GM10847 (cell line): Measurements from ENCODE around the gene MYOG.

Experiments
- POLR2A ChIP-seq: IDR thresholded peaks from 2 replicates; pipeline ENCODE4 v1.6.1; 2011; ENCODE audit not compliant: insufficient read length; ENCODE audit errors: extremely low read depth

The MYOG gene

DNA sequence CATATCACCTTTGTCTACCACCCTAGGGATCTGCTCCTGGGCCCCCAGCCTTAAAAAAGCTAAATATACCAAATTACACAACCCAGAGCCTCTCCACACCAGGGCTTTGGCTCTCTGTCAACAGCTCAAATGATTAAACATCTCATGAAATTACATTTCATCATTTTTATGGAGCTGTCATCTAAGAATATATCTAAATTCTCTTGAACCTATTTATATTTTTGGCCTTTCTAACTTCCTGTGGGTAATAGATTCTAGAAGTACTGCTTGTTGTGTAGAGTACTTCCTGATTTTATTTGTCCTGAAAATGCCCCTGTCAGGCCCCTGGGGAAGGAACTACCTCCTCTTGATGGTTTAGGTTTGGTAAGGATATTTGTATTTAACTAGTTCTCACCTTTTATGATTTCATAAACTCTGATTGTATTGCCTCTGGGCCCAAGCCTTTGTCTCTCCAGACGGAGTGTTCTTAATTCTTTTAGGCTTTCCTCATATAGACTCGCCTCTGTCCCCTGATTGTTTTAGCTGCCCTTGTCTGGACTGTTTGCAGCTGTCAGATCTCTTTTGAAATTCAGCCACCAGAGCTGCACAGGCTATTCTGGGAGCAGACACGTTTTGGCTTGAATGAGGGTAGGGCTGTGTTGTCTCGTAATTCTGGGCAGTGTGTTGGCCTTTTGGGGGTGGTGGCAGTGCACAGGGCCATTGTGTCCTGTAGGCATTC lies 16.6 kb downstream of the MYOG start:
- TF ChIP-seq POLR2A = no peak

DNA sequence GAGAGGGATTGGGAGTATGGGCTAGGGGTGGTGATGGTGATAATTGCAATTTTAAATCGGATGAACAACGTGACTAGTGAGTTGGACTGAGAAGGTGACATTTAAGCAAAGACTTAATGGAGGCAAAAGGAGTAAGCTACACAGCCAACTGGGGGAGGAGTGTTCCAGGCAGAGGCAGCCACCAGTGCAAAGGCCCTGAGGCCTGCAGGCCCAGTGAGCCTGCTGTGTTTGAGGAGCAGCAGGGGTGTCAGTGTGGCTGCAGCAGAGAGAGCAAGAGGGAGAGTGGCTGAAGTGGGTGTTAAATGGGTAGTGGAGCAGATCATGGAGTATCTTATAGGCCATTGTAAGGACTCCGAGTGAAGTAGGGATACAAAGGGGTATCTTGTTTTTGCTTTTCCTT lies 18.8 kb downstream of the MYOG start:
- TF ChIP-seq POLR2A = no peak

DNA sequence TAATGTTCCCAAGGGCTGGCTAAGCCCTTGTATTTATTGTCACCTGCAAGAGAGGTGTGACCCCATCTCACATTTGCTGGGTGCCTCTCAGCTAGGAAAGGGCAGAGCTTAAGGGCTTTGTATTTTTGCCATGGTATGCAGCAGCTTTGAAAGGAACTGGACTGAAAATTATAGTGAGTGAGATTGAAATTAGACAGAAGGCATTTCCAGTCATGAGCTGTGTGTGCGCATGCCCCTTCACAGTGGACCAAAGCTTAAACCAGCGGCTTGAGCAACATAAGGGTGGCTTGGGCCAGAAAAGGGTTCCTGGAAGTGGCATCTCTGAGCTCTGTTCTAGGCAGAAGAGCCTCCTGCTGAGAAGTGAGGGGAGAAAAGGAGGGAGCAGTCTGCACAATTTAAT lies 19.8 kb downstream of the MYOG start:
- no peak for TF ChIP-seq POLR2A

DNA sequence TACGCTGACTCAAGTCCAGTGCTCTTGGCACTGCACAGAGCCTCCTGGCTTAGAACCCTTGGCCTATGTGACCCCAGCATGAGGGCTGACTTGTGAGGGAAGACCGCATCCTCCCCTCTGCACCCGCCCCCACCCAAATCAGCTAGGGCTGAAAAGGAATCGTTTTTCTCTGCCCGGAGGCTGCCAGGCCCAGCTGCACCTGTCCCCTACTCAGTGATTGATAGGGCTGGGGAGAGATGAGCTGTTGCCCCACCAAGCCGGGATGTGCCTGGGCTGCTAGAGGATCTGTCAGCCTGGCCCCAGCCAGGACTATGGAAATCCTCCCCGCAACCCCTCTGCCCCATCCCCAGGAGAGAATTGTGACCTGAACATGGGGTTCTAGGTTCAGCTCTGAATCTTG lies 20.6 kb downstream of the MYOG start:
- TF ChIP-seq POLR2A = no peak

DNA sequence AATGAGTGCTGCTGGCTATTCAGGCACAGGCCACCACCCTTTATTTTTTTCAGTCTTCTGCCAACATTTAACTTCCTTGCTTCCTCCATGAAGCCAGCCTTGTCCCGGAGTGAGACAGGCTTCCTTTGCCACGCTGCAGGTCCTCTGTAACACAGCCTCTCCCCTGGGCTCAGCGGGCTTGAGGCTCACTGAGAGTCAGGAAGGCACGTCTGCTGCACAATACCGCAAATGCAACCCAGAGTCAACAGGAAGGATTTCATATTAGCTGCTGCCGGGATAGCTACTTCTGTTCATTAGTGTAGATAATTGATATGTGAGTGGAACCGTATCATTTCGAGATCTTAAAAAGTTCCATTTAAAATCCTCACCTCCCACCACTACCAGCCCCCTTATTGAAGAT lies 22.5 kb downstream of the MYOG start:
- no peak for TF ChIP-seq POLR2A

DNA sequence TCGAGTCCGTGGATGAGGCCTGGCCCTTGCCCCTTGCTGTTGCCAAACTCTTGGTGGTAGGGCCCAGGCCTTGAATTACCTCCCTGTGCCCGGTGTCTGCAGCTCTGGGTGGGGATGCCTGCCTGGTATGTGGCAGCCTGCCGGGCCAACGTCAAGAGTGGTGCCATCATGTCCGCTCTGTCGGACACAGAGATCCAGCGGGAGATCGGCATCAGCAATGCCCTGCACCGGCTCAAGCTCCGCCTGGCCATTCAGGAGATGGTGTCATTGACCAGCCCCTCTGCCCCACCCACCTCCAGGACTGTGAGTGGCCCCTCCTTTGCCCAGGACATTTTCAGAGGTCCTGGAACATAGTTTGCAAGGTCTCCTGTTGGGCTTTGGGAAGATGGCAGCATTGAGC lies 25.7 kb downstream of the MYOG start:
- TF ChIP-seq POLR2A = no peak

DNA sequence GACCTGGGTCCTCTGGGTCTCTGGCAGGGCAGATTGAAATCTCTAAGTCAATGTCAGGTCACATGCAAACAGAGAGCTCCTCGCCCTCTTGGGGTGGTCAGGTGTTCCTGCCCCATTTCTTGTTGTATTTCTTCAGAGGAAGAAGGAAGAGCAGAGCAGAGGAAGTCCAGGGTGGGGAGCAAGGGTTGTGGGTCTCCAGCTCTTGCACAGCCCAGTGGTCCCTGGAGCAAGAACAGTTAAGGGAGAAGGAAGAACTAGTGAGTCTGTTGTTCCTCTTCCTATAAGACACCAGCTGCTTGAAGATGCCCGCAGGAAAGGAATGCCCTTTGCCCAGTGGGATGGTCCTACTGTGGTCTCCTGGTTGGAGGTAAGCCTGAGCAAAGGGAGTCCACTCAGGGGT lies 26.3 kb downstream of the MYOG start:
- TF ChIP-seq POLR2A = no peak

DNA sequence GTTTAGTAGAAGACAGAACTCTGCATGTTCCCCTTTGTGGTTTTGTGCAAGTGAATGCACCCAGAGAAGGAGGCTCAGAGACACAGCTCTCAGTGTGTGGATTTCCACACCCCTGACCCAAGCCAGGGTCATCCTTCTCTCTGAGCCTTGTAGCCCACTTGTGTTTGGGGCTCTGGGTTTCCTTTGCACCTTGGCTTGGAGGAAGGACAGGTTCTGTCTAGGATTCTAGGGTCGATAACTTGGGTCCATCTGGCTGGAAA lies 27.2 kb downstream of the MYOG start:
- no peak for TF ChIP-seq POLR2A

DNA sequence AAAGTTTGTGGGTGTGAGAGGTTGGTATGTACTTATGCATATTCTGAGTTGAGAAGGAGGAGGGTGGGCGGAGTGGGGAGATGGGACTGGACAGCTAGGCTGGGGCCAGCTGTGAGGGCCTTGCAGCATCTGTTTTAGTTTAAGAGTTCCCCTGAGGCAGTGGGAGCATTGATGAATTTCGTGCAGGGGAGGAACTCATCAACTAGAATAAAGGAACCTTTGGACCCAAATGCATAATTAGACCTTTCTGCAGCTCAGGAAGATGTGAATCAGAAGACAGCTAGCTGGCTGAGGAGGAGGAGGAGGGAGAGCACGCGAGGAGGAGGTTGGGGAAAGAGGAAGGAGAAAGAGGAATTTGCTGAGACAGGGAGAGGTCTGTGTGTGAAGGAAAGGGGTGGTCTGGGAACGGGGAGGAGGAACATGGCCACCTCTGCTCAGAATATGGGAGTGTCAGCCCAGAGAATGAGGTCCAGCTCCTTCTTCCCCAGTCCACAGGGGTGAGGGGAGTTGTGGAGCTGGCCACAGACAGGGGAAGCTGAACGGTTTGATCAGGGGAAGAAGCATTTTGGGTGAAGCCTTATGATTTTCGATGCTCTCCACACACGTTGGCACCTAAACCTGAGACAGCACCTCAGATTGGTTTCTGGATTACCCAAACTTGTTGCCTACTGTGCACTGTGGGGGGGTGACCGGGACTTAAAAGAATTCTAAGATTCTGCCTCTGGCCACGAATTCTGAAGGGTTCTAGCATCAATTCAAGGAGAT lies 27.7 kb downstream of the MYOG start:
- no peak for TF ChIP-seq POLR2A

DNA sequence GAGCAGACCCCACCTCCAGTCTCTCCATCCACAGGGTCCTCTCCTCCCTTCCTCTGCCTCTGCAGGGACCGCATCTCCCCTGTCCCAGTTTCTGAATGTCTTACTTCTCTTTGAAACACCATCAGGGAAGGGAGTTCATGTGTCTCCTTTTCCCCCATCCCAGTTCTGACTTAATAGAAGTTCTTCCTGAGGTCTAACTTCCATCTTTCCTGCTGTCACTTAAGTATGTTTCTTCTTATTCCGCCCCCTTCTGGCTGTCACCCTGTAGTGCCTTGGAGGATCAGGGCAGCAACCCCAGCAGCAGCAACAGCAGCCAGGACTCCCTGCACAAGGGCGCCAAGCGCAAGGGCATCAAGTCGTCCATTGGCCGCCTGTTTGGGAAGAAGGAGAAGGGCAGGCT lies 29.3 kb downstream of the MYOG start:
- no peak for TF ChIP-seq POLR2A

DNA sequence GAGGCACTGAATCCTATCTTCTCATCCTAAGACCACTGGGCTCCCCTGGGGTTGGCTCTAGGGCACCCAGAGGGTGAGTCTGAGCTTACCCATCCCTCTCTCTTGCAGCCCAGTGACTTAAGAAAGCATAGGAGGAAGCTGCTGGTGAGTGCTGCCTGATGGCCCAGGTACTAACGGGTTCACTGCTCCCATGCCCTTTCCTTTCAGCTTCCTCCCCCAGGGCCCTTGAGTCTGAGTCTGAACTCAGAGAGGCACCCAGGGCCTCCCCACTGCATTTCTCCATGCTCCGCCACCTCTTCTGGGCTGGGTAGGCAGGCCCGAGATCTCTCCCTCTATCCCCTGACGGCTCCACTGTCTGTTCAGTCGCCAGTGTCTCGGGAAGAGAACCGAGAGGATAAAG lies 29.8 kb downstream of the MYOG start:
- TF ChIP-seq POLR2A = no peak

DNA sequence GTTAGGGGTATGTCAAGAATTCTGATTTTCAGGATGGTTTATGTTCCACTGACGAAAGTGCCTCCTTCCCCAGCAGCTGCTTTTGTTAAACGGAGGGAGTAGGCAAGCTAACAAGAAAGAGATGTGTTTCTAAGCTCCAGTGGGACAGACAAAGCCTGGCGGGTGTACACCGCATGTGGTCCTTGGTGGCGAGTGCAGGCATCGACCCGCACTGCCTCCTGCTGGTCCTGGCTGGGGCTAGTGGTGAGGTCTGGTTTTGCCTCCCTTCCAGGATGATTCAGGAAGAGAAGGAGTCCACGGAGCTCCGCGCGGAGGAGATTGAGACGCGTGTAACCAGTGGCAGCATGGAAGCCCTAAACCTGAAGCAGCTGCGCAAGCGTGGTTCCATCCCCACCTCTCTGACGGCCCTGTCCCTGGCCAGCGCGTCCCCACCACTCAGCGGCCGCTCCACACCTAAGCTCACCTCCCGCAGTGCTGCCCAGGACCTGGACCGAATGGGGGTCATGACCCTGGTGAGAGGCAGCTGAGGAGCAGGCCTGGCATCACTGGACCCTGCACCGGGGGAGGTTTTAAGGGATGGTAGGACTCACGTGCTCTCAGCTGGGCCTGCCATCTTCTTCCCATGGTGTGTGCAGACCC lies 30.5 kb downstream of the MYOG start:
- TF ChIP-seq POLR2A = no peak

DNA sequence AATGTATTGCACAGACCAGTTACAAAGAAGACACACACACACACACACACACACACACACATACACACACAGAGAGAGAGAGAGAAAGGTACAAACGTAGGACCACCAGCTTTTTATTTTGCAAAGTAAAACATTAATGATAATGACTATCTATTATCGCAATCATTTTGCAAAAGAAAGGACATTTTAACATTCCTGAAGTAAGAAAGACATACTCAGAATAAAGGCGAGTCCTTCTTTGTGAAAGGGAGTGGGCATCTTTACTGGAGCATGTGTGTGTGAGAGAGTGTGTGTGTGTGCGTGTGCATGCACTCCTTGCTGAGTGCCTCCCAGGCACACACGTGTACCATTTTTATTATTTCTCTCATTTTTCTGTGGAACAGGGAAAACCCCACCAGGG lies 31.2 kb downstream of the MYOG start:
- no peak for TF ChIP-seq POLR2A

DNA sequence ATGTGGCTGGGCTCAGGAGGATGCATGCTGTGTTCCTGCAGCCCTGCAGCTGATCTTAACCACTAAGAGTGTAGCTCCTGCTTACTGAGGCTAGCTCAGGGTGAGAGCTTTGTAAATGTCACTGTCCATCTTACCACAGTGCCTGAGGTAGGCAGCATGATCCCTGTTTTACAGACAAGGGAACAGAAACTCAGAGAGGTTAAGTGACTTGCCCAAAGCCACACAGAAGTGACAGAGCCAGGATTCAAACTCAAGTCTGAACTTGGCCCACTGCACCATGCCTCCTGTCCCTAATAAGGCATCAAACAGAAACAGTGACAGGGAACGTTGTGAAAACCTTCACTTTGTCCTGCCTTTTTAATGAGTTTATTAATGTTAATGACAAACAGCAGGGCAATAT lies 31.6 kb downstream of the MYOG start:
- TF ChIP-seq POLR2A = no peak

DNA sequence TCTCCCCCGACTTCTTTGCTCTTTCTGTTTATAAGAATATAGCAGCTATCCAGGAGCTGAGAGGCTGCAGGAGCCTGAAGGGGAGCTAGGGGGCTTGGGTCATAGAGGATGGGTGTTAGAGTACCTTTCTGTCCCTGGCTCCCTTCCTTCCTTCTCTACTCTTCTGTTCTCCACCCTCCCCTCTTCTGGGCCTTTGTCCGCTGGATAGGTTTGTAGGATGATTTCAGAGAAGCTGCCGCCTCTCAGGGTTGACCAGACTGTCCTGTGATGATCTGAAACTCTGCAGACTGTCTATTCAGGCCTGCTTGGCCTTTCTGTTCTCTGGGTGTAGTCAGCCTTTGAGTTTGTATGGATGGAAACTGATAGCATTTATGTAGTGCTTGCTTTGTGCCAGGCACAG lies 33.2 kb downstream of the MYOG start:
- no peak for TF ChIP-seq POLR2A

DNA sequence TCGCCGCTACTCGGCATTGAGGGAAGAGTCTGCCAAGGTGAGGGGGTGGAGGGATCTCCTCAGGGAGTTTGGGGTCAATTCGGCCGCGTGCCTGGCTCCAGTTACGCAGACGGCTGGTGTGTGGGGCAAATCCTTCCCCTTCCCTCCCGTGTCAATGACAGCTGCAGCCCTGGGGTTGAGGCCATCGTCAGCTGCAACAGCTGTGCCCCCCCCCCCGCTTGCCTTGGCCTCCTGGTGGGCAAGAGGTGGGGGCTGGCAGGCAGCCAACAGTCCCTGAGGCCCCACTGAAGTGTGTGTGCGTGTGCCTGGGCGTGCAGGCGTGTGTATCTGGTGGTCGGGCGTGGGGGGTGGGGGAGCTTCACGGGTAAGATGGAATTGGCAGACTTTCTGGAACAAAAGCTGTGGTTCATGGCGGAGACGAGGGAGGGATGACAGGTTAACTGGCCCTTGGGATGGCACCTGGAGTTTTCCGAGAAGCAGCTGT lies 33.9 kb downstream of the MYOG start:
- no peak for TF ChIP-seq POLR2A
